Raji (cell line): ENCODE measurements around the gene SNX7.

ENCODE experiments used
- POLR2A ChIP-seq: IDR thresholded peaks from 2 replicates; pipeline ENCODE4 v1.6.1; 2011; ENCODE audit warnings: low read depth, low read length, control low read depth; ENCODE audit not compliant: insufficient read depth

The SNX7 gene, protein sequence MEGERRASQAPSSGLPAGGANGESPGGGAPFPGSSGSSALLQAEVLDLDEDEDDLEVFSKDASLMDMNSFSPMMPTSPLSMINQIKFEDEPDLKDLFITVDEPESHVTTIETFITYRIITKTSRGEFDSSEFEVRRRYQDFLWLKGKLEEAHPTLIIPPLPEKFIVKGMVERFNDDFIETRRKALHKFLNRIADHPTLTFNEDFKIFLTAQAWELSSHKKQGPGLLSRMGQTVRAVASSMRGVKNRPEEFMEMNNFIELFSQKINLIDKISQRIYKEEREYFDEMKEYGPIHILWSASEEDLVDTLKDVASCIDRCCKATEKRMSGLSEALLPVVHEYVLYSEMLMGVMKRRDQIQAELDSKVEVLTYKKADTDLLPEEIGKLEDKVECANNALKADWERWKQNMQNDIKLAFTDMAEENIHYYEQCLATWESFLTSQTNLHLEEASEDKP

GRCh38 chr1:98661544-98662355, at the start of gene SNX7:
SNX7 (plus strand) TSS chr1:98661721; CDS start chr1:98661732, 11 bp downstream.
- no peak for TF ChIP-seq POLR2A

GRCh38 chr1:98637316-98637715, 24.2 kb upstream of the SNX7 start:
- no peak for TF ChIP-seq POLR2A

- TF ChIP-seq POLR2A = no peak
Observed at GRCh38 chr1:98638185-98638584, 23.3 kb upstream of the SNX7 start.

- TF ChIP-seq POLR2A = no peak
Observed at GRCh38 chr1:98644510-98644909, 17.0 kb upstream of the SNX7 start.

DNA sequence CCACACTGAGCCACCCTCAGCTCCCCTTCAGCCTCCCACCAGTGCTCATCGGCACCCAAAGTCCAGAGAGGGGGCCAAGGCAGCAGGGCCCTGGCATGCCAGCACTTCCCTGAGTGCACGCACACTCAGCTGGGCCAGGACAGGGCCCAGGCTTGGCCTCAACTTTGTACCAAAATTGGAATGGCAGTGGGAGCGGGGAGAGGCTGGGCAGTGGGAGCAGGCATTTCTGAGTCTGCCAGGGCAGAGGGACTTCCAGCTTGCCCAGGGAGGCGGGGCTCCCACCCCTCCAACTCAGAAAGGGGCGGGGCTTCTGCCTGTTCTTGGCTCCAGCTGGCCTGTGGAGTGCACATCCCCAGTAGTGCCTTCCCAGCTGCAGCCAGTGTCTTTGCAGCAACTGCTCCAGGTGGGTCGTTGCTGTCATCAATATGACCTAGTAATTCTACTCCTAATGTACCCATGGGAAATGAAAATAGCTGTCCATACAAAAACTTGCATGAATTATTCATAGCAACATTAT, 10.3 kb upstream of the SNX7 start:
- no peak for TF ChIP-seq POLR2A

DNA sequence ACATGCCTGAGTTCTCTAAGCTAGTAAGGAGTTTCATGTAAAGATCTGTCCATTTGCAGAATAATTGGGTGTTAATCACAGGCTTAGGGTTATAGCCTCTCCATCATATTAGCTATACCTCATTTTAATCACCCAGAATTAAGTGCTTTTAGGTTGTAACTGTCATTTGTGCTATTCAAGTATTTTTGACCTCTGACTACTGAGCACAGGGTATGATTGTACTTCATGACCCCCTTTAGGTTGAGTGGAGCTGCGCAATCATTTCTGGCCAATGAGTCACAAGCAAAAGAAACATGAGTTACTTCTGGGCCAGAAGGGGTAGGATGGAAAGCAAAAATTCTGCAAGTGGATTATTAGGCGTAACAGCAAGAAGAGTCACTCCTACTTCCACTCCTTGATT, 8.4 kb upstream of the SNX7 start:
- TF ChIP-seq POLR2A = no peak

- no peak for TF ChIP-seq POLR2A
Observed at GRCh38 chr1:98659879-98660278, 1.6 kb upstream of the SNX7 start.

- no peak for TF ChIP-seq POLR2A
Observed at GRCh38 chr1:98660940-98661543, 479 bp upstream of the SNX7 start.

DNA sequence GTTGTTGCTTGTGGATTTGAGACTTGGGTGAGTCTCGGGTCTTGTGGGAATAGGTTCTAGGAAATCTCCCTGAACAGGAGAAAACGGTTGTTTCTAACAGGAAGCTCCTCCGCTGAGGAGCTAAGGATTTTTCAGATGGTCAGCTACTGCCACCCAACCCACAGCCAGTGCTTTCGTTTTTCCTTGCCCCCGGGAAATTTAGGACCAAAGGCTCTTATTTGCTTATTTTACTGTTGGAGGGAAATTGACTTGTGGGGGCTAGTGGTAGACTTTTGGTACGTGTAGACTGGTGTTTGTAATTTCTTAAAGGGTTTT, 792 bp downstream of the SNX7 start:
- TF ChIP-seq POLR2A = no peak

GRCh38 chr1:98668733-98669132, 7.2 kb downstream of the SNX7 start:
- TF ChIP-seq POLR2A = no peak

GRCh38 chr1:98669355-98670296, 8.1 kb downstream of the SNX7 start:
- TF ChIP-seq POLR2A = no peak

DNA sequence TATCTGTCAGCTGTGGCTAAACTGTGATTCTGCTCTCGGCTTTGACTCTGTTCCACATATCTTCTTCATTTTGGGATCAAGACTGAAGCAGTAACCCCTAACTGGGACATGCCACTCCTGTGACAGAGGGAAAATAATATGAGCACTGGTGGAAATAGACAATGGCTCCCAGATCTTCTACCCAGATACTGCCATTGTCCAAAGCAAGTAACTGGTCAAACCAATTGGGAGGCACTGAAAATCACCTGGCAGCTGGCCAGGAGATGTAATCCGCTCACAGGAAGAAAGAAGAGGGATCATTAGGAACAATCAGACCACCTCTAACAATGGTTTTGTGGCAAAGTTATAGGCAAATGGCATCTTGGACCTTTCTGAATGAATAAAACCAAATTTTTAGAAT, 10.7 kb downstream of the SNX7 start:
- no peak for TF ChIP-seq POLR2A

- TF ChIP-seq POLR2A = no peak
Observed at GRCh38 chr1:98674075-98674781, 12.7 kb downstream of the SNX7 start.

- no peak for TF ChIP-seq POLR2A
Observed at GRCh38 chr1:98675282-98675681, 13.8 kb downstream of the SNX7 start.
